ENCODE data around the gene SEC14L5. TPM values are rescaled to one million over a fixed set of nuclear protein-coding genes. Genes with fewer than 3 reads are reported as not detected.
A peak's percentile ranks its signal among the peaks of the same experiment; 100 is the strongest.

SEC14L5 gene
- total RNA-seq (under 1 TPM in 1 of 5 donors, not detected in 4; 0.05 TPM), total RNA-seq (0 to 0.19 (median 0) reads per million in 29 experiments)
- 0.02 TPM for total RNA-seq (2013)

- Mint-ChIP-seq H3K4me1 (peaks cover 21 to 27% (median 25%) of the 10 kb centered on the region in 3 donors), H3K4me3 (peak within 1 kb of the TSS; percentile 79 to 88 (median 82)), H3K27ac (peak within 1 kb of the TSS in 1 of 2 donors; percentile 52), H3K36me3 (no peaks in the 10 kb centered on the region), H3K9me3 (no peaks in the 10 kb centered on the region), H3K27me3 (peaks cover 15 to 58% of the 10 kb centered on the region in 2 donors)
- Histone ChIP-seq H3K4me1 (ENCODE audit: control insufficient read depth in 1 of 2, extremely low read depth in 1 of 2, insufficient read depth in 2 of 2, low read length in 2 of 2) (peaks cover 0 to 28% of the 10 kb centered on the region in 2 experiments), H3K36me3 (ENCODE audit: control insufficient read depth in 2 of 2, extremely low read depth in 1 of 2, insufficient read depth in 1 of 2, low read length in 1 of 2) (no peaks in the 10 kb centered on the region), H3K27ac (ENCODE audit: low read length) (no peak within 1 kb of the TSS), H3K4me3 (ENCODE audit: control insufficient read depth in 1 of 2, extremely low read depth in 1 of 2, low read length in 1 of 2) (peak within 1 kb of the TSS; percentile 50 to 57), H3K9me3 (no peaks in the 10 kb centered on the region), H3K27me3 (replicated peaks in 1 of 2; ENCODE audit: control insufficient read depth in 2 of 2, extremely low read depth in 1 of 2, insufficient read depth in 2 of 2, low read length in 1 of 2) (peaks cover 0 to 59% of the 10 kb centered on the region in 2 experiments)
- ChIA-PET POLR2A (no interaction called here), CTCF (interaction anchor here in 1 of 2 donors (0.6 kb wide), 1 partner anchor 1183 kb away, joined by 3 read pairs; no protein-coding TSS in a partner anchor)
- DNase-seq (peak; percentile 72 to 92 (median 86)), ATAC-seq (replicated peaks in 1 of 4) (peak; percentile 87 to 97 (median 91))
- 3% methylated on average over 45 of the region's 56 CpGs for WGBS (ENCODE audit: insufficient coverage)
Measured at GRCh38 chr16:4957720-4958509, at the start of gene SEC14L5. TSS of gene SEC14L5 (plus strand) at chr16:4958330. CDS start at chr16:4959324, 994 bp downstream.

GRCh38 chr16:4908854-4909401 lies 49.2 kb upstream of the SEC14L5 start:
- Histone ChIP-seq H3K27ac (ENCODE audit: low read length) (no peak overlapping the region), H3K4me3 (ENCODE audit: control insufficient read depth in 1 of 2, extremely low read depth in 1 of 2, low read length in 1 of 2) (no peak overlapping the region), H3K9me3 (no peaks in the 10 kb centered on the region), H3K27me3 (replicated peaks in 1 of 2; ENCODE audit: control insufficient read depth in 2 of 2, extremely low read depth in 1 of 2, insufficient read depth in 2 of 2, low read length in 1 of 2) (peaks cover 0 to 35% of the 10 kb centered on the region in 2 experiments), H3K36me3 (ENCODE audit: control insufficient read depth in 2 of 2, extremely low read depth in 1 of 2, insufficient read depth in 1 of 2, low read length in 1 of 2) (no peaks in the 10 kb centered on the region), H3K4me1 (ENCODE audit: control insufficient read depth in 1 of 2, extremely low read depth in 1 of 2, insufficient read depth in 2 of 2, low read length in 2 of 2) (no peaks in the 10 kb centered on the region)
- ChIA-PET CTCF (no interaction called here), POLR2A (no interaction called here)
- H3K27me3 Mint-ChIP-seq, result peaks cover 19 to 20% of the 10 kb centered on the region in 2 donors
- H3K4me1 Mint-ChIP-seq, result no peaks in the 10 kb centered on the region
- DNase-seq, result no peak
- no peaks in the 10 kb centered on the region for H3K36me3 Mint-ChIP-seq
- no peak for ATAC-seq (replicated peaks in 1 of 4)
- H3K9me3 Mint-ChIP-seq, result no peaks in the 10 kb centered on the region
- 40% methylated on average over 1 of the region's 5 CpGs for WGBS (ENCODE audit: insufficient coverage)
- no peak overlapping the region for H3K4me3 Mint-ChIP-seq
- no peak overlapping the region for H3K27ac Mint-ChIP-seq

- H3K27ac ChIP-seq (ENCODE audit: low read length), result no peak overlapping the region
- POLR2A ChIA-PET, result no interaction called here
- Mint-ChIP-seq H3K4me1 (no peaks in the 10 kb centered on the region), H3K4me3 (no peak overlapping the region), H3K36me3 (no peaks in the 10 kb centered on the region), H3K27me3 (peaks cover 10 to 14% of the 10 kb centered on the region in 2 donors), H3K9me3 (no peaks in the 10 kb centered on the region), H3K27ac (no peak overlapping the region)
- CTCF ChIA-PET, result no interaction called here
- no peaks in the 10 kb centered on the region for H3K9me3 ChIP-seq
- WGBS (ENCODE audit: insufficient coverage), result 80% methylated on average over 1 of the region's 7 CpGs
- ATAC-seq (replicated peaks in 1 of 4) (no peak), DNase-seq (no peak)
- H3K4me3 ChIP-seq (ENCODE audit: control insufficient read depth in 1 of 2, extremely low read depth in 1 of 2, low read length in 1 of 2), result no peak overlapping the region
- peaks cover 0 to 36% of the 10 kb centered on the region in 2 experiments for H3K27me3 ChIP-seq (replicated peaks in 1 of 2; ENCODE audit: control insufficient read depth in 2 of 2, extremely low read depth in 1 of 2, insufficient read depth in 2 of 2, low read length in 1 of 2)
- H3K36me3 ChIP-seq (ENCODE audit: control insufficient read depth in 2 of 2, extremely low read depth in 1 of 2, insufficient read depth in 1 of 2, low read length in 1 of 2), result no peaks in the 10 kb centered on the region
- H3K4me1 ChIP-seq (ENCODE audit: control insufficient read depth in 1 of 2, extremely low read depth in 1 of 2, insufficient read depth in 2 of 2, low read length in 2 of 2), result no peaks in the 10 kb centered on the region
Measured at GRCh38 chr16:4909825-4910224, 48.3 kb upstream of the SEC14L5 start.

- no peaks in the 10 kb centered on the region for H3K36me3 Mint-ChIP-seq
- CTCF ChIA-PET, result no interaction called here
- Histone ChIP-seq H3K9me3 (no peaks in the 10 kb centered on the region), H3K36me3 (ENCODE audit: control insufficient read depth in 2 of 2, extremely low read depth in 1 of 2, insufficient read depth in 1 of 2, low read length in 1 of 2) (no peaks in the 10 kb centered on the region), H3K4me3 (ENCODE audit: control insufficient read depth in 1 of 2, extremely low read depth in 1 of 2, low read length in 1 of 2) (no peak overlapping the region), H3K27me3 (replicated peaks in 1 of 2; ENCODE audit: control insufficient read depth in 2 of 2, extremely low read depth in 1 of 2, insufficient read depth in 2 of 2, low read length in 1 of 2) (peaks cover 0 to 34% of the 10 kb centered on the region in 2 experiments), H3K27ac (ENCODE audit: low read length) (no peak overlapping the region), H3K4me1 (ENCODE audit: control insufficient read depth in 1 of 2, extremely low read depth in 1 of 2, insufficient read depth in 2 of 2, low read length in 2 of 2) (no peaks in the 10 kb centered on the region)
- no peaks in the 10 kb centered on the region for H3K9me3 Mint-ChIP-seq
- WGBS (ENCODE audit: insufficient coverage), result 90% methylated on average over 2 of the region's 12 CpGs
- H3K27me3 Mint-ChIP-seq, result peaks cover 3 to 12% of the 10 kb centered on the region in 2 donors
- no peaks in the 10 kb centered on the region for H3K4me1 Mint-ChIP-seq
- POLR2A ChIA-PET, result no interaction called here
- ATAC-seq (replicated peaks in 1 of 4), result no peak
- H3K4me3 Mint-ChIP-seq, result no peak overlapping the region
- H3K27ac Mint-ChIP-seq, result no peak overlapping the region
- DNase-seq, result no peak
Measured at GRCh38 chr16:4910828-4911227, 47.3 kb upstream of the SEC14L5 start.

- no peak for ATAC-seq (replicated peaks in 1 of 4)
- no peak overlapping the region for H3K27ac ChIP-seq (ENCODE audit: low read length)
- no peaks in the 10 kb centered on the region for H3K9me3 ChIP-seq
- H3K4me3 ChIP-seq (ENCODE audit: control insufficient read depth in 1 of 2, extremely low read depth in 1 of 2, low read length in 1 of 2), result no peak overlapping the region
- Mint-ChIP-seq H3K27me3 (peaks cover 3 to 8% of the 10 kb centered on the region in 2 donors), H3K4me1 (no peaks in the 10 kb centered on the region), H3K36me3 (no peaks in the 10 kb centered on the region), H3K9me3 (no peaks in the 10 kb centered on the region), H3K4me3 (no peak overlapping the region), H3K27ac (no peak overlapping the region)
- H3K27me3 ChIP-seq (replicated peaks in 1 of 2; ENCODE audit: control insufficient read depth in 2 of 2, extremely low read depth in 1 of 2, insufficient read depth in 2 of 2, low read length in 1 of 2), result peaks cover 0 to 33% of the 10 kb centered on the region in 2 experiments
- no peaks in the 10 kb centered on the region for H3K36me3 ChIP-seq (ENCODE audit: control insufficient read depth in 2 of 2, extremely low read depth in 1 of 2, insufficient read depth in 1 of 2, low read length in 1 of 2)
- H3K4me1 ChIP-seq (ENCODE audit: control insufficient read depth in 1 of 2, extremely low read depth in 1 of 2, insufficient read depth in 2 of 2, low read length in 2 of 2), result no peaks in the 10 kb centered on the region
- POLR2A ChIA-PET, result no interaction called here
- no peak for DNase-seq
- CTCF ChIA-PET, result no interaction called here
- 72% methylated on average over 6 of the region's 6 CpGs for WGBS (ENCODE audit: insufficient coverage)
Measured at GRCh38 chr16:4911970-4912386, 46.2 kb upstream of the SEC14L5 start.

GRCh38 chr16:4913130-4913773 lies 44.9 kb upstream of the SEC14L5 start:
- no peaks in the 10 kb centered on the region for H3K36me3 Mint-ChIP-seq
- Histone ChIP-seq H3K9me3 (no peaks in the 10 kb centered on the region), H3K27ac (ENCODE audit: low read length) (no peak overlapping the region), H3K4me1 (ENCODE audit: control insufficient read depth in 1 of 2, extremely low read depth in 1 of 2, insufficient read depth in 2 of 2, low read length in 2 of 2) (no peaks in the 10 kb centered on the region), H3K4me3 (ENCODE audit: control insufficient read depth in 1 of 2, extremely low read depth in 1 of 2, low read length in 1 of 2) (no peak overlapping the region), H3K27me3 (replicated peaks in 1 of 2; ENCODE audit: control insufficient read depth in 2 of 2, extremely low read depth in 1 of 2, insufficient read depth in 2 of 2, low read length in 1 of 2) (peaks cover 0 to 36% of the 10 kb centered on the region in 2 experiments), H3K36me3 (ENCODE audit: control insufficient read depth in 2 of 2, extremely low read depth in 1 of 2, insufficient read depth in 1 of 2, low read length in 1 of 2) (no peaks in the 10 kb centered on the region)
- H3K4me1 Mint-ChIP-seq, result no peaks in the 10 kb centered on the region
- ChIA-PET CTCF (no interaction called here), POLR2A (no interaction called here)
- no peak for DNase-seq
- WGBS (ENCODE audit: insufficient coverage), result 60% methylated on average over 3 of the region's 7 CpGs
- ATAC-seq (replicated peaks in 1 of 4), result no peak
- no peak overlapping the region for H3K27ac Mint-ChIP-seq
- H3K9me3 Mint-ChIP-seq, result no peaks in the 10 kb centered on the region
- peaks cover 3 to 8% of the 10 kb centered on the region in 2 donors for H3K27me3 Mint-ChIP-seq
- no peak overlapping the region for H3K4me3 Mint-ChIP-seq

Measured in T-cell (primary cell).